HepG2 (cell line): ENCODE data around the gene HSF4. TPM values are rescaled to one million over a fixed set of nuclear protein-coding genes. Genes with fewer than 3 reads are reported as not detected.
A peak's percentile ranks its signal among the peaks of the same experiment; 100 is the strongest.

Source experiments
- ATAC-seq: fragments of 200-7000 bp; cut with Tn5 transposase; 3 replicates; pipeline ENCODE4 v1.9.1; 2020; ENCODE audit warnings: mild to moderate bottlenecking, moderate library complexity
- BruUV-seq: library from RNA; stranded (reverse); fragments of 400-500 nt; replicated peaks from 2 replicates; lab custom pipeline; 2021; lab: Mats Ljungman, UMichigan
- CTCF ChIA-PET: fragments of 300-600 bp; formaldehyde crosslinking; extraction: SDS; loops from one replicate; lab custom pipeline; 2021; ENCODE audit warnings: low total read pairs, inconsistent platforms, low intra/inter-chr PET ratio; lab: Yijun Ruan, JAX
- POLR2A ChIA-PET: fragments of 350-600 bp; sonication (Branson Sonifier 250); formaldehyde crosslinking; loops from one replicate; lab custom pipeline; 2020; ENCODE audit warnings: antibody characterized with exemption, inconsistent platforms; lab: Yijun Ruan, JAX
- DNase-seq: peaks from one replicate; pipeline ENCODE4 v3.0.0-alpha.2; 2015; ENCODE audit warnings: low spot score
- FAIRE-seq: peaks from 3 replicates; lab custom pipeline; 2011; peaks lifted over from hg19 to GRCh38; lab: Jason Lieb, UNC
- H2AFZ ChIP-seq: one replicate; pipeline ENCODE4 v1.6.1; 2011; ENCODE audit warnings: low read length, inconsistent platforms
- H3K27ac ChIP-seq: fragments of 300-600 bp; 3 replicates; pipeline ENCODE4 v1.8.0; 2011; ENCODE audit warnings: mixed run types, mild to moderate bottlenecking, mixed read lengths, low read length, inconsistent platforms; ENCODE audit not compliant: insufficient read depth; ENCODE audit errors: extremely low read length
- H3K27me3 ChIP-seq, 2 experiments: fragments of 200-600 bp in 1 of 2; 2 replicates in 1 of 2; 3 replicates in 1 of 2; pipeline versions ENCODE4 v1.6.0 to v1.8.0; 2011; ENCODE audit warnings: low read length in 2 of 2, mild to moderate bottlenecking in 2 of 2, moderate library complexity in 2 of 2, inconsistent platforms in 1 of 2; ENCODE audit not compliant: insufficient read depth in 2 of 2, control insufficient read depth in 1 of 2
- H3K36me3 ChIP-seq, 2 experiments: fragments of 200-600 bp in 1 of 2; replicated peaks in 1 of 2; 2 replicates in 1 of 2; 3 replicates in 1 of 2; pipeline versions ENCODE4 v1.5.1 to v1.8.0; 2011; ENCODE audit warnings: low read length in 2 of 2, inconsistent platforms in 1 of 2; ENCODE audit not compliant: insufficient read depth in 2 of 2, control insufficient read depth in 1 of 2
- H3K4me1 ChIP-seq: 2 replicates; pipeline ENCODE4 v1.5.1; 2012; ENCODE audit warnings: low read length, inconsistent platforms; ENCODE audit not compliant: insufficient read depth
- H3K4me2 ChIP-seq: 2 replicates; pipeline ENCODE4 v1.6.0; 2011; ENCODE audit warnings: low read depth, low read length, inconsistent platforms
- H3K4me3 ChIP-seq, 3 experiments: fragments of 200-600 bp in 1 of 3; sonication (generic), shearing (Covaris generic) in 1 of 3; replicated peaks in 1 of 3; 2 replicates each; pipeline ENCODE4 v1.5.1; 2011 to 2016; ENCODE audit warnings: low read length in 3 of 3, inconsistent platforms in 2 of 3, low read depth in 2 of 3, mild to moderate bottlenecking in 2 of 3, control low read depth in 1 of 3, mixed read lengths in 1 of 3; ENCODE audit not compliant: insufficient read depth in 1 of 3
- H3K79me2 ChIP-seq: one replicate; pipeline ENCODE4 v1.6.1; 2011; ENCODE audit warnings: low read length, inconsistent platforms; ENCODE audit not compliant: insufficient read depth
- H3K9ac ChIP-seq: 2 replicates; pipeline ENCODE4 v1.6.0; 2011; ENCODE audit warnings: mild to moderate bottlenecking, low read depth, low read length, inconsistent platforms; ENCODE audit not compliant: insufficient read depth
- H3K9me3 ChIP-seq: 2 replicates; pipeline ENCODE4 v1.5.1; 2012; ENCODE audit warnings: mild to moderate bottlenecking, low read length
- H4K20me1 ChIP-seq: 2 replicates; pipeline ENCODE4 v1.6.0; 2011; ENCODE audit warnings: inconsistent platforms, mild to moderate bottlenecking, low read length, moderate library complexity; ENCODE audit not compliant: insufficient read depth
- EHMT2 ChIP-seq: fragments of 200-600 bp; sonication (generic); IDR thresholded peaks from 2 replicates; pipeline ENCODE4 v1.7.0; 2017; ENCODE audit warnings: antibody characterized with exemption, low read depth, low read length, borderline replicate concordance
- HNRNPLL ChIP-seq: fragments of 200-400 bp; formaldehyde crosslinking; IDR thresholded peaks from 2 replicates; pipeline ENCODE4 v1.6.1; 2017; ENCODE audit warnings: mild to moderate bottlenecking, low read depth, low read length; ENCODE audit not compliant: poor library complexity, severe bottlenecking
- RARA ChIP-seq: IDR thresholded peaks from 2 replicates; pipeline ENCODE4 v1.6.1; 2016; ENCODE audit warnings: missing genetic modification reagents, missing compliant biosample characterization
- RARG ChIP-seq: sonication (generic); formaldehyde crosslinking; IDR thresholded peaks from 2 replicates; pipeline ENCODE4 v1.4.0; 2020; ENCODE audit warnings: low read depth, mild to moderate bottlenecking, missing genetic modification reagents
- SCMH1 ChIP-seq: sonication (generic); formaldehyde crosslinking; IDR thresholded peaks from 2 replicates; pipeline ENCODE4 v1.9.0; 2021; ENCODE audit warnings: missing genetic modification reagents, mild to moderate bottlenecking, borderline replicate concordance
- ZKSCAN5 ChIP-seq: sonication (generic); formaldehyde crosslinking; IDR thresholded peaks from 2 replicates; pipeline ENCODE4 v1.5.1; 2020; ENCODE audit warnings: mild to moderate bottlenecking, missing genetic modification reagents
- ZNF121 ChIP-seq: sonication (generic); formaldehyde crosslinking; IDR thresholded peaks from 2 replicates; pipeline ENCODE4 v1.5.0; 2020; ENCODE audit warnings: mild to moderate bottlenecking, missing genetic modification reagents
- ZNF326 ChIP-seq: sonication (generic); formaldehyde crosslinking; IDR thresholded peaks from 2 replicates; pipeline ENCODE4 v1.4.0; 2020; ENCODE audit warnings: missing genetic modification reagents, borderline replicate concordance
- ZSCAN29 ChIP-seq: sonication (generic); formaldehyde crosslinking; conservative IDR thresholded peaks from 2 replicates; pipeline ENCODE4 v1.4.0; 2020; ENCODE audit warnings: mild to moderate bottlenecking, missing genetic modification reagents
- WGBS: methylation state at CpG from one replicate; pipeline ENCODE4 v1.1.6; 2017; ENCODE audit warnings: low lambda C conversion rate; 5-methylcytosine and 5-hydroxymethylcytosine counted together
- in situ Hi-C: cut with HindIII; loops from 2 replicates; pipeline ENCODE4 v1.10.0; 2017; ENCODE audit warnings: low pct_unique_long_range_greater_than_20kb; ENCODE audit not compliant: extremely low pct_ligation_motif_present
- intact Hi-C: fragments of 100-400 bp; cut with micrococcal nuclease; formaldehyde crosslinking; loops from one replicate; pipeline ENCODE4 v1.10.0; 2022; ENCODE audit not compliant: unreplicated experiment
- polyA plus RNA-seq, 8 experiments: library from polyadenylated mRNA; depleted of rRNA in 3 of 8; stranded (reverse) in 7 of 8; unstranded in 1 of 8; fragments of >200 nt; fragmentation: Illumina TruSeq in 4 of 8; extraction: Trizol in 4 of 8; gene quantifications; 2 replicates each; pipeline versions ENCODE4 v1.2.1 to v1.2.3, GENCODE V29; 2011 to 2016; ENCODE audit warnings: low read depth in 4 of 8, missing spikeins in 1 of 8, mixed read lengths in 1 of 8; ENCODE audit not compliant: insufficient read depth in 1 of 8
- total RNA-seq, 5 experiments: library from RNA; depleted of rRNA; stranded (reverse); fragments of >200 nt; fragmentation: Illumina TruSeq; extraction: Trizol; gene quantifications; 2 replicates each; pipeline ENCODE4 v1.2.3, GENCODE V29; 2016; ENCODE audit warnings: low read depth in 1 of 5
- TF ChIP-seq, protein P1 (sequence below): sonication (generic); formaldehyde crosslinking; IDR thresholded peaks from 2 replicates; pipeline ENCODE4 v1.4.0; 2020; ENCODE audit warnings: missing genetic modification reagents, borderline replicate concordance
- TF ChIP-seq, protein P2 (sequence below): sonication (generic); formaldehyde crosslinking; IDR thresholded peaks from 2 replicates; pipeline ENCODE4 v1.8.0; 2022; ENCODE audit warnings: mild to moderate bottlenecking, missing genetic modification reagents; ENCODE audit not compliant: insufficient replicate concordance
- TF ChIP-seq, protein P3 (sequence below): sonication (generic); formaldehyde crosslinking; IDR thresholded peaks from 2 replicates; pipeline ENCODE4 v1.4.0; 2020; ENCODE audit warnings: mild to moderate bottlenecking, missing genetic modification reagents

Gene HSF4
- total and polyA plus RNA-seq, 2 of the 13 experiments (the other 11 are each of a cell fraction or from before 2014, with no cell fraction given): 3.5 to 16.9 TPM

DNA sequence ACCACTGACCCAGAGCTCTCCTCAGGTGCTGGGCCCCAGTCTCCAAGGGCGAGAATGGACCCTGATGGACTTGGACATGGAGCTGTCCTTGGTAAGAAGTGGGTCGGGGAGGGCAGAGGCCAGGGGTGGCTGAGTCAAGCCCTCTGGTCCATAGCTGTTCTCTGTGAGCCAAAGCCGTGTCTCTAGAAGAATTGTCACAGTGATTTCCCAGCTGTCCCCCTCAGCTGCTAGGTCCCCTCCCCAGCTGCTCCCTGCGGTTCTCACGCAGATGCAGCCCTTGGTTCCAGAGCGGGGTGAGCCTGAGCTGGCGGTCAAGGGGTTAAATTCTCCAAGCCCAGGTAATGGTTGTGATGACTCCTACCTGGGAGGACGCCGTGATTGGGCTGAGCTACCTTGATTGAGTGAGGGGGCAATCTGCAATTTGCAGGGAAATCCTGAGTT is 4.5 kb downstream of the HSF4 start (continued):
- TF ChIP-seq, protein P1, sequence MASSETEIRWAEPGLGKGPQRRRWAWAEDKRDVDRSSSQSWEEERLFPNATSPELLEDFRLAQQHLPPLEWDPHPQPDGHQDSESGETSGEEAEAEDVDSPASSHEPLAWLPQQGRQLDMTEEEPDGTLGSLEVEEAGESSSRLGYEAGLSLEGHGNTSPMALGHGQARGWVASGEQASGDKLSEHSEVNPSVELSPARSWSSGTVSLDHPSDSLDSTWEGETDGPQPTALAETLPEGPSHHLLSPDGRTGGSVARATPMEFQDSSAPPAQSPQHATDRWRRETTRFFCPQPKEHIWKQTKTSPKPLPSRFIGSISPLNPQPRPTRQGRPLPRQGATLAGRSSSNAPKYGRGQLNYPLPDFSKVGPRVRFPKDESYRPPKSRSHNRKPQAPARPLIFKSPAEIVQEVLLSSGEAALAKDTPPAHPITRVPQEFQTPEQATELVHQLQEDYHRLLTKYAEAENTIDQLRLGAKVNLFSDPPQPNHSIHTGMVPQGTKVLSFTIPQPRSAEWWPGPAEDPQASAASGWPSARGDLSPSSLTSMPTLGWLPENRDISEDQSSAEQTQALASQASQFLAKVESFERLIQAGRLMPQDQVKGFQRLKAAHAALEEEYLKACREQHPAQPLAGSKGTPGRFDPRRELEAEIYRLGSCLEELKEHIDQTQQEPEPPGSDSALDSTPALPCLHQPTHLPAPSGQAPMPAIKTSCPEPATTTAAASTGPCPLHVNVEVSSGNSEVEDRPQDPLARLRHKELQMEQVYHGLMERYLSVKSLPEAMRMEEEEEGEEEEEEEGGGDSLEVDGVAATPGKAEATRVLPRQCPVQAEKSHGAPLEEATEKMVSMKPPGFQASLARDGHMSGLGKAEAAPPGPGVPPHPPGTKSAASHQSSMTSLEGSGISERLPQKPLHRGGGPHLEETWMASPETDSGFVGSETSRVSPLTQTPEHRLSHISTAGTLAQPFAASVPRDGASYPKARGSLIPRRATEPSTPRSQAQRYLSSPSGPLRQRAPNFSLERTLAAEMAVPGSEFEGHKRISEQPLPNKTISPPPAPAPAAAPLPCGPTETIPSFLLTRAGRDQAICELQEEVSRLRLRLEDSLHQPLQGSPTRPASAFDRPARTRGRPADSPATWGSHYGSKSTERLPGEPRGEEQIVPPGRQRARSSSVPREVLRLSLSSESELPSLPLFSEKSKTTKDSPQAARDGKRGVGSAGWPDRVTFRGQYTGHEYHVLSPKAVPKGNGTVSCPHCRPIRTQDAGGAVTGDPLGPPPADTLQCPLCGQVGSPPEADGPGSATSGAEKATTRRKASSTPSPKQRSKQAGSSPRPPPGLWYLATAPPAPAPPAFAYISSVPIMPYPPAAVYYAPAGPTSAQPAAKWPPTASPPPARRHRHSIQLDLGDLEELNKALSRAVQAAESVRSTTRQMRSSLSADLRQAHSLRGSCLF (CRISPR knock-in tag): no peak
- TF ChIP-seq EHMT2 (no peak), ZKSCAN5 (CRISPR knock-in tag) (no peak), SCMH1 (CRISPR knock-in tag) (no peak), RARA (CRISPR knock-in tag) (peak; percentile 23; the same call in 1 of the 2 replicates), ZNF121 (CRISPR knock-in tag) (no peak), ZNF326 (CRISPR knock-in tag) (no peak)

DNA sequence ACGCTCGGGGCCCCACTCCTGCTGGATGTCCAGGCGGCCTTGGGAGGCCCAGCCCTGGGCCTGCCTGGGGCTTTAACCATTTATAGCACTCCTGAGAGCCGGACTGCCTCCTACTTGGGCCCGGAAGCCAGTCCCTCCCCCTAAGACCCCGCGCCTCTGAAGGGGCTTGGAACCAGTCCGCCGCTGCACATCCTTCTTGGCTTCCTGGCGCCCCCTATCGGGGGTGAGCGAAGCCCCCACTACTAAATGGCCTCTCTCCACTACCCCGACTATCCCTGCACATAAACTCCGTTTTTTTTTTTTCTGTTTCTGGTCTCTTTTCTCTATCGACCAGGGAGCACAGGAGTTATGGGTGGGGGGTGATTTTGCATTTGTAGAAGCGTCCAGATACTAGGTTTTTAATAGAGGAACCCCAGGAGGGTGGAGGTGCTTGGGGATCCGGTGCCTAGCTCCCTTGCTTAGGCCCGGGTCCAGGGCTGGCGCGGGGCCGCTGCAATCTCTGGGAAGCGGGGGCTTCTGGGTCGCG is 5.2 kb downstream of the HSF4 start:
- CTCF ChIA-PET: interaction anchor here (1.0 to 1.5 kb wide), 2 partner anchors 10 to 14 kb away, joined by 3 to 4 read pairs; partner anchors contain the start of genes FBXL8, MATCAP1 and TRADD
- in situ Hi-C loops: no loop called here
- Histone ChIP-seq H3K9ac (peak overlapping the region; percentile 75), H3K79me2 (no peaks in the 10 kb centered on the region), H3K36me3 (no peaks in the 10 kb centered on the region), H3K27me3 (peaks cover 9 to 40% of the 10 kb centered on the region in 2 experiments), H4K20me1 (no peaks in the 10 kb centered on the region), H3K4me1 (peaks cover 68% of the 10 kb centered on the region), H3K9me3 (no peaks in the 10 kb centered on the region), H3K27ac (peak overlapping the region; percentile 71), H3K4me3 (peak overlapping the region; percentile 65 to 78 (median 67)), H2AFZ (peak overlapping the region; percentile 30), H3K4me2 (peak overlapping the region; percentile 99)
- DNase-seq (peak; percentile 54), ATAC-seq (peak; percentile 8), FAIRE-seq (no peak)
- no TSS peak for BruUV-seq
- intact Hi-C loops: loop anchor here (1.0 kb wide), 2 partner anchors 14 to 192 kb away; partner anchors contain the start of gene MATCAP1
- POLR2A ChIA-PET: interaction anchor here (1.1 to 3.4 kb wide), 17 partner anchors 10 to 265 kb away, joined by 3 to 54 read pairs (median 5); partner anchors contain the start of genes B3GNT9, CBFB, FBXL8 and HSD11B2
- 5% methylated on average over 19 of the region's 24 CpGs for WGBS
- TF ChIP-seq, protein P2, sequence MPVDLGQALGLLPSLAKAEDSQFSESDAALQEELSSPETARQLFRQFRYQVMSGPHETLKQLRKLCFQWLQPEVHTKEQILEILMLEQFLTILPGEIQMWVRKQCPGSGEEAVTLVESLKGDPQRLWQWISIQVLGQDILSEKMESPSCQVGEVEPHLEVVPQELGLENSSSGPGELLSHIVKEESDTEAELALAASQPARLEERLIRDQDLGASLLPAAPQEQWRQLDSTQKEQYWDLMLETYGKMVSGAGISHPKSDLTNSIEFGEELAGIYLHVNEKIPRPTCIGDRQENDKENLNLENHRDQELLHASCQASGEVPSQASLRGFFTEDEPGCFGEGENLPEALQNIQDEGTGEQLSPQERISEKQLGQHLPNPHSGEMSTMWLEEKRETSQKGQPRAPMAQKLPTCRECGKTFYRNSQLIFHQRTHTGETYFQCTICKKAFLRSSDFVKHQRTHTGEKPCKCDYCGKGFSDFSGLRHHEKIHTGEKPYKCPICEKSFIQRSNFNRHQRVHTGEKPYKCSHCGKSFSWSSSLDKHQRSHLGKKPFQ: no peak
- no peak for TF ChIP-seq RARG (CRISPR knock-in tag)
- no peak for TF ChIP-seq HNRNPLL
- TF ChIP-seq, protein P3, sequence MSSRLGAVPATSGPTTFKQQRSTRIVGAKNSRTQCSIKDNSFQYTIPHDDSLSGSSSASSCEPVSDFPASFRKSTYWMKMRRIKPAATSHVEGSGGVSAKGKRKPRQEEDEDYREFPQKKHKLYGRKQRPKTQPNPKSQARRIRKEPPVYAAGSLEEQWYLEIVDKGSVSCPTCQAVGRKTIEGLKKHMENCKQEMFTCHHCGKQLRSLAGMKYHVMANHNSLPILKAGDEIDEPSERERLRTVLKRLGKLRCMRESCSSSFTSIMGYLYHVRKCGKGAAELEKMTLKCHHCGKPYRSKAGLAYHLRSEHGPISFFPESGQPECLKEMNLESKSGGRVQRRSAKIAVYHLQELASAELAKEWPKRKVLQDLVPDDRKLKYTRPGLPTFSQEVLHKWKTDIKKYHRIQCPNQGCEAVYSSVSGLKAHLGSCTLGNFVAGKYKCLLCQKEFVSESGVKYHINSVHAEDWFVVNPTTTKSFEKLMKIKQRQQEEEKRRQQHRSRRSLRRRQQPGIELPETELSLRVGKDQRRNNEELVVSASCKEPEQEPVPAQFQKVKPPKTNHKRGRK: no peak
- 0 out of 2 replicates have a peak, but pooled peaks have one; percentile 56 for TF ChIP-seq ZSCAN29 (CRISPR knock-in tag)
